Measurements from ENCODE around the gene PHF14.

PHF14 gene

GRCh38 chr7:11120068-11120664, 146.5 kb downstream of the PHF14 start:
- no peak for DNase-seq

- DNase-seq: no peak
Measured at GRCh38 chr7:11120675-11121220, 147.1 kb downstream of the PHF14 start.

- DNase-seq: no peak
Measured at GRCh38 chr7:11124856-11125559, 151.3 kb downstream of the PHF14 start.

- DNase-seq: no peak
Measured at GRCh38 chr7:11127114-11127785, 153.6 kb downstream of the PHF14 start.

GRCh38 chr7:11127988-11128387, 154.3 kb downstream of the PHF14 start:
- DNase-seq: no peak

- no peak for DNase-seq
Measured at GRCh38 chr7:11128498-11128897, 154.8 kb downstream of the PHF14 start.

GRCh38 chr7:11130012-11130411, 156.3 kb downstream of the PHF14 start:
- no peak for DNase-seq

GRCh38 chr7:11130601-11131000, 156.9 kb downstream of the PHF14 start:
- no peak for DNase-seq

GRCh38 chr7:11133436-11133959, 159.8 kb downstream of the PHF14 start:
- no peak for DNase-seq

GRCh38 chr7:11135573-11135972, 161.9 kb downstream of the PHF14 start:
- no peak for DNase-seq

- no peak for DNase-seq
Measured at GRCh38 chr7:11141541-11141940, 167.9 kb downstream of the PHF14 start.

GRCh38 chr7:11153694-11154093, 180.0 kb downstream of the PHF14 start:
- DNase-seq: no peak

- DNase-seq: no peak
Measured at GRCh38 chr7:11155883-11156282, 182.2 kb downstream of the PHF14 start.

- DNase-seq: no peak
Measured at GRCh38 chr7:11161499-11161898, 187.8 kb downstream of the PHF14 start.

GRCh38 chr7:11163220-11163619, 189.5 kb downstream of the PHF14 start:
- no peak for DNase-seq

- no peak for DNase-seq
Measured at GRCh38 chr7:11166051-11166450, 192.4 kb downstream of the PHF14 start.

GRCh38 chr7:11168650-11169170, 195.0 kb downstream of the PHF14 start:
- DNase-seq: no peak

GRCh38 chr7:11170175-11170574, 196.5 kb downstream of the PHF14 start:
- no peak for DNase-seq

GRCh38 chr7:11170863-11171568, 197.3 kb downstream of the PHF14 start:
- DNase-seq: no peak

GRCh38 chr7:11171569-11172192, 198.0 kb downstream of the PHF14 start:
- no peak for DNase-seq

GRCh38 chr7:11172835-11173234, 199.2 kb downstream of the PHF14 start:
- no peak for DNase-seq

- no peak for DNase-seq
Measured at GRCh38 chr7:11175371-11175770, 201.7 kb downstream of the PHF14 start.

Data from GOT3 (cell line).